ENCODE results near the gene IL18RAP. TPM values are rescaled to one million over a fixed set of nuclear protein-coding genes. Genes with fewer than 3 reads are reported as not detected.

Gene IL18RAP
- total RNA-seq, 1 donor from 2014 or later, result not detected

GRCh38 chr2:102421890-102422759 is 835 bp upstream of the IL18RAP start:
- Mint-ChIP-seq H3K36me3 (ENCODE audit: low read depth) (no peaks in the 10 kb centered on the region), H3K27me3 (ENCODE audit: low read depth) (peaks cover 44% of the 10 kb centered on the region), H3K4me3 (ENCODE audit: unreplicated experiment) (no peak overlapping the region), H3K4me1 (ENCODE audit: low read depth) (no peaks in the 10 kb centered on the region), H3K9me3 (ENCODE audit: low read depth) (no peaks in the 10 kb centered on the region), H3K27ac (ENCODE audit: unreplicated experiment) (no peak overlapping the region)
- no peak for TF ChIP-seq CTCF (IDR thresholded peaks at IDR 0.05)
- no peak for DNase-seq (ENCODE audit: low spot score)

- Mint-ChIP-seq H3K36me3 (ENCODE audit: low read depth) (no peaks in the 10 kb centered on the region), H3K27me3 (ENCODE audit: low read depth) (peaks cover 52% of the 10 kb centered on the region), H3K9me3 (ENCODE audit: low read depth) (peaks cover 6% of the 10 kb centered on the region), H3K27ac (ENCODE audit: unreplicated experiment) (no peak overlapping the region), H3K4me1 (ENCODE audit: low read depth) (no peaks in the 10 kb centered on the region), H3K4me3 (ENCODE audit: unreplicated experiment) (no peak overlapping the region)
- no peak for DNase-seq (ENCODE audit: low spot score)
- no peak for TF ChIP-seq CTCF (IDR thresholded peaks at IDR 0.05)
These were observed 408 bp downstream of the IL18RAP start for GRCh38 chr2:102423368-102423767.

GRCh38 chr2:102424754-102425153 is 1.8 kb downstream of the IL18RAP start:
- DNase-seq (ENCODE audit: low spot score), result no peak
- H3K36me3 Mint-ChIP-seq (ENCODE audit: low read depth), result no peaks in the 10 kb centered on the region
- peaks cover 59% of the 10 kb centered on the region for H3K27me3 Mint-ChIP-seq (ENCODE audit: low read depth)
- no peak for TF ChIP-seq CTCF (IDR thresholded peaks at IDR 0.05)
- peaks cover 6% of the 10 kb centered on the region for H3K9me3 Mint-ChIP-seq (ENCODE audit: low read depth)
- H3K4me1 Mint-ChIP-seq (ENCODE audit: low read depth), result no peaks in the 10 kb centered on the region
- no peak overlapping the region for H3K27ac Mint-ChIP-seq (ENCODE audit: unreplicated experiment)
- H3K4me3 Mint-ChIP-seq (ENCODE audit: unreplicated experiment), result no peak overlapping the region

GRCh38 chr2:102425441-102426132 is 2.6 kb downstream of the IL18RAP start:
- TF ChIP-seq CTCF (IDR thresholded peaks at IDR 0.05), result no peak
- no peaks in the 10 kb centered on the region for H3K36me3 Mint-ChIP-seq (ENCODE audit: low read depth)
- H3K4me1 Mint-ChIP-seq (ENCODE audit: low read depth), result no peaks in the 10 kb centered on the region
- DNase-seq (ENCODE audit: low spot score), result no peak
- H3K27me3 Mint-ChIP-seq (ENCODE audit: low read depth), result peaks cover 65% of the 10 kb centered on the region
- H3K27ac Mint-ChIP-seq (ENCODE audit: unreplicated experiment), result no peak overlapping the region
- peaks cover 6% of the 10 kb centered on the region for H3K9me3 Mint-ChIP-seq (ENCODE audit: low read depth)
- H3K4me3 Mint-ChIP-seq (ENCODE audit: unreplicated experiment), result no peak overlapping the region

GRCh38 chr2:102427249-102427648 is 4.3 kb downstream of the IL18RAP start:
- H3K4me1 Mint-ChIP-seq (ENCODE audit: low read depth), result no peaks in the 10 kb centered on the region
- no peak overlapping the region for H3K27ac Mint-ChIP-seq (ENCODE audit: unreplicated experiment)
- peaks cover 6% of the 10 kb centered on the region for H3K9me3 Mint-ChIP-seq (ENCODE audit: low read depth)
- no peaks in the 10 kb centered on the region for H3K36me3 Mint-ChIP-seq (ENCODE audit: low read depth)
- H3K27me3 Mint-ChIP-seq (ENCODE audit: low read depth), result peaks cover 55% of the 10 kb centered on the region
- no peak for TF ChIP-seq CTCF (IDR thresholded peaks at IDR 0.05)
- no peak for DNase-seq (ENCODE audit: low spot score)
- no peak overlapping the region for H3K4me3 Mint-ChIP-seq (ENCODE audit: unreplicated experiment)

Data from chondrocyte (in vitro differentiated cells).